Right lobe of liver (tissue), 6 donors: Measurements from ENCODE around the gene FHIP2A. TPM values are rescaled to one million over a fixed set of nuclear protein-coding genes. Genes with fewer than 3 reads are reported as not detected.
"Not testable (repeated sequence)": the region's sequence is repeated elsewhere in the genome, so short reads cannot be mapped to it uniquely, and the experiment has no call there.

Experiments used
- ATAC-seq, 4 donors: fragments of 200-7000 bp; cut with Tn5 transposase; one replicate each; pipeline ENCODE4 v1.9.1; 2020; ENCODE audit warnings: mild to moderate bottlenecking in 4 of 4, moderate library complexity in 4 of 4
- DNase-seq, 3 donors: peaks; one replicate each; pipeline ENCODE4 v3.0.0-alpha.2; 2020
- H3K27ac ChIP-seq, 3 donors: fragments of 200-600 bp; one replicate each; pipeline ENCODE4 v1.8.0; 2022
- H3K27me3 ChIP-seq, 2 donors: fragments of 200-600 bp; one replicate each; pipeline ENCODE4 v1.8.0; 2022
- H3K36me3 ChIP-seq, 4 donors: fragments of 200-600 bp; sonication (generic) in 1 of 4; one replicate each; pipeline versions ENCODE4 v1.5.1 to v1.8.0; 2017 to 2022; ENCODE audit warnings: control low read depth in 1 of 4
- H3K4me1 ChIP-seq, 4 donors: fragments of 200-600 bp; sonication (generic) in 1 of 4; one replicate each; pipeline versions ENCODE4 v1.5.1 to v1.8.0; 2017 to 2022; ENCODE audit warnings: control low read depth in 1 of 4
- H3K4me3 ChIP-seq, 3 donors: fragments of 200-600 bp; one replicate each; pipeline ENCODE4 v1.8.0; 2022
- H3K9me3 ChIP-seq, 4 donors: fragments of 200-600 bp; sonication (generic) in 1 of 4; one replicate each; pipeline versions ENCODE4 v1.5.1 to v1.8.0; 2017 to 2022; ENCODE audit warnings: control low read depth in 1 of 4
- POLR2A ChIP-seq: fragments of 450-650 bp; IDR thresholded peaks from one replicate; pipeline ENCODE4 v1.6.1; 2017; ENCODE audit warnings: antibody characterized with exemption, mild to moderate bottlenecking
- WGBS: methylation state at CpG from one replicate; pipeline ENCODE4 v1.1.6; 2018; ENCODE audit warnings: low coverage, low lambda C conversion rate; ENCODE audit not compliant: insufficient coverage; ENCODE audit errors: missing lambda C conversion rate; 5-methylcytosine and 5-hydroxymethylcytosine counted together
- intact Hi-C, 2 donors: fragments of 100-400 bp; cut with DNase I; formaldehyde crosslinking; loops; one replicate each; pipeline versions ENCODE4 v1.11.2 to v1.14.1; 2022
- total RNA-seq, 6 experiments: library from RNA; depleted of rRNA in 2 of 6; stranded (reverse); fragments of >200 nt in 2 of 6; fragmentation: NEBNext Ultra II Directional in 3 of 6; extraction: Animal tissue kit (Norgen Biotek cat#: 25700) in 3 of 6; gene quantifications; one replicate each; pipeline versions ENCODE4 v1.1.0 to v1.2.4, GENCODE V29; 2016 to 2023
- TF ChIP-seq, protein P1 (sequence below), 4 donors: fragments of 200-600 bp in 3 of 4; fragments of 450-650 bp in 1 of 4; IDR thresholded peaks; one replicate each; pipeline versions ENCODE4 v1.5.1 to v1.8.0; 2016 to 2022; ENCODE audit warnings: antibody characterized with exemption in 4 of 4, mild to moderate bottlenecking in 2 of 4
- donor health status: DM: no; HTN: yes; CAD: no.
- donor health status: DM: no; HTN: no; CAD: no.
- donor health status: DM: no; HTN: no; CAD: no.
- donor health status: DM: no; HTN: yes; CAD: no.
- donor health status: DM: no; HTN: yes; CAD: no.

FHIP2A gene
- total RNA-seq, 6 experiments from 2014 or later = 17.4 to 22.8 (median 21.7) TPM

DNA sequence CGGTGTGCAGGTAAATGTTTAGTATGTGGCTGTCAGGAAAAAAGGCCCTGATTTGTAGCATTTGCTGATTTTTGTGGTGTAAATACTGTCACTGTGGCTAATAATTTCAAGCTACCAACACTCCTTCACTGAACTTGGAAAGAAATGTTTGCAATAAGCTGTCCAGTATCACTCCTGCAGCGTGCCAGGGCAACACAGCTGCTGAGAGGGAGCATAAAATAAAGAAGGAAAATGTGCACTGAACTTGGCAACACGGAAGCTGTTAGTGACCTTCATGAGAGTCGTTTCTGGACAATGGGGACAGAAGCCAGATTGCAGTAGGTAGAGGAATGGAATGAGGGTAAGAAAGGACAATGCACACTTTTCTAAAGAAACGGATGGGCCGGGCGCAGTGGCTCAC lies 37.9 kb upstream of the FHIP2A start:
- no peak for DNase-seq
- Histone ChIP-seq H3K4me3 (no peak overlapping the region), H3K36me3 (no peaks in the 10 kb centered on the region), H3K9me3 (no peaks in the 10 kb centered on the region), H3K4me1 (peaks cover 0 to 7% (median 0%) of the 10 kb centered on the region in 4 donors), H3K27me3 (no peaks in the 10 kb centered on the region), H3K27ac (no peak overlapping the region)
- intact Hi-C loops = loop anchor here in 1 of 2 donors (10.0 kb wide), 1 partner anchor 239 kb away; no protein-coding TSS in a partner anchor
- no peak for ATAC-seq
- 79% methylated on average over 7 of the region's 7 CpGs for WGBS
- TF ChIP-seq POLR2A = no peak
- TF ChIP-seq, protein P1, sequence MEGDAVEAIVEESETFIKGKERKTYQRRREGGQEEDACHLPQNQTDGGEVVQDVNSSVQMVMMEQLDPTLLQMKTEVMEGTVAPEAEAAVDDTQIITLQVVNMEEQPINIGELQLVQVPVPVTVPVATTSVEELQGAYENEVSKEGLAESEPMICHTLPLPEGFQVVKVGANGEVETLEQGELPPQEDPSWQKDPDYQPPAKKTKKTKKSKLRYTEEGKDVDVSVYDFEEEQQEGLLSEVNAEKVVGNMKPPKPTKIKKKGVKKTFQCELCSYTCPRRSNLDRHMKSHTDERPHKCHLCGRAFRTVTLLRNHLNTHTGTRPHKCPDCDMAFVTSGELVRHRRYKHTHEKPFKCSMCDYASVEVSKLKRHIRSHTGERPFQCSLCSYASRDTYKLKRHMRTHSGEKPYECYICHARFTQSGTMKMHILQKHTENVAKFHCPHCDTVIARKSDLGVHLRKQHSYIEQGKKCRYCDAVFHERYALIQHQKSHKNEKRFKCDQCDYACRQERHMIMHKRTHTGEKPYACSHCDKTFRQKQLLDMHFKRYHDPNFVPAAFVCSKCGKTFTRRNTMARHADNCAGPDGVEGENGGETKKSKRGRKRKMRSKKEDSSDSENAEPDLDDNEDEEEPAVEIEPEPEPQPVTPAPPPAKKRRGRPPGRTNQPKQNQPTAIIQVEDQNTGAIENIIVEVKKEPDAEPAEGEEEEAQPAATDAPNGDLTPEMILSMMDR (IDR thresholded peaks at IDR 0.05) = no peak

DNA sequence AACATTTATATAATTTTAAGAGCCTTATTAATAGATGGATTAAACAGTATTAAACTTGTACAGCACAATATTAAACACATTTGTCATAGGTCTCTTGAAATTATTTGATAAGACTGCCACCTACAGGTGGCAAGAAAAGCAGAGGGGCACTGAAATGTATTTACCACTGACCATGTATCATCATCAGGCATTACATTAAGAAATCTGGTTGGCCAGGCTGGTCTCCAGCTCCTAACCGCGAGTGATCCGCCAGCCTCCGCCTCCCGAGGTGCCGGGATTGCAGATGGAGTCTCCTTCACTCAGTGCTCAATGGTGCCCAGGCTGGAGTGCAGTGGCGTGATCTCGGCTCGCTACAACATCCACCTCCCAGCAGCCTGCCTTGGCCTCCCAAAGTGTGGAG lies 35.1 kb upstream of the FHIP2A start:
- not testable (repeated sequence) for H3K27me3 ChIP-seq, H3K36me3 ChIP-seq, H3K27ac ChIP-seq, DNase-seq, H3K4me1 ChIP-seq, H3K4me3 ChIP-seq, H3K9me3 ChIP-seq
- 20% methylated on average over 2 of the region's 9 CpGs for WGBS
- peak; percentile 86 to 91 (median 88) for ATAC-seq
- TF ChIP-seq, protein P1 (IDR thresholded peaks at IDR 0.05) = peak; percentile 75 to 79 (median 77)
- intact Hi-C loops = loop anchor here in 1 of 2 donors (10.0 kb wide), 1 partner anchor 242 kb away; no protein-coding TSS in a partner anchor

DNA sequence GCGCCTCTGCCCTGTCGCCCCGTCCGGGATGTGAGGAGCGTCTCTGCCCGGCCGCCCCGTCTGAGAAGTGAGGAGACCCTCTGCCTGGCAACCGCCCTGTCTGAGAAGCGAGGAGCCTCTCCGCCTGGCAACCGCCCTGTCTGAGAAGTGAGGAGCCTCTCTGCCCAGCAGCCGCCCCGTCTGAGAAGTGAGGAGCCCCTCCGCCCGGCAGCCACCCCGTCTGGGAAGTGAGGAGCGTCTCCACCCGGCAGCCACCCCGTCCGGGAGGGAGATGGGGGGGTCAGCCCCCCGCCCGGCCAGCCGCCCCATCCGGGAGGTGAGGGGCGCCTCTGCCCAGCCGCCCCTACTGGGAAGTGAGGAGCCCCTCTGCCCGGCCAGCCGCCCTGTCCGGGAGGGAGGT lies 34.4 kb upstream of the FHIP2A start:
- not testable (repeated sequence) for H3K4me1 ChIP-seq, H3K27me3 ChIP-seq, H3K27ac ChIP-seq, ATAC-seq, DNase-seq, H3K9me3 ChIP-seq, H3K4me3 ChIP-seq, H3K36me3 ChIP-seq
- WGBS = no CpG with 5 or more reads among the region's 30 CpGs
- intact Hi-C loops = loop anchor here in 1 of 2 donors (10.0 kb wide), 1 partner anchor 242 kb away; no protein-coding TSS in a partner anchor

DNA sequence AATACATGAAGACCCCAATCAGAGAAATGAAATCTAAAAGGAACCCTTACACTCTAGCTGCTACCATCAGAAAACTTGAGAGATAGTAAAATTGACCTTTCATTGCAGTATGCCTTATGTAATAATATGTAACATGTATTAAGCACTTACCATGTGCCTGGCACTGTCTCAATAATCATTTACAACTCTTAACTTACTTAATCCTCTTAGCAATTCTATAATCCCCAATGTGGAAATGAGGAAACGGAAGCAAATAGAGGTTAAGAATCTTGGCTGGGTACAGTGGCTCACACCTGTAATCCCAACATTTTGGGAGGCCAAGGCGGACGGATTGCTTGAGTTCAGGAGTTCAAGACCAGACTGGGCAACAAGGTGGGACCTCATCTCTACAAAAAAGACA lies 29.8 kb upstream of the FHIP2A start:
- Histone ChIP-seq H3K4me1 (no peaks in the 10 kb centered on the region), H3K4me3 (no peak overlapping the region), H3K9me3 (no peaks in the 10 kb centered on the region), H3K36me3 (no peaks in the 10 kb centered on the region), H3K27ac (no peak overlapping the region), H3K27me3 (no peaks in the 10 kb centered on the region)
- intact Hi-C loops = no loop called here
- WGBS = 97% methylated on average over 3 of the region's 3 CpGs
- TF ChIP-seq, protein P1 (IDR thresholded peaks at IDR 0.05) = no peak
- no peak for TF ChIP-seq POLR2A
- DNase-seq (no peak), ATAC-seq (no peak)

DNA sequence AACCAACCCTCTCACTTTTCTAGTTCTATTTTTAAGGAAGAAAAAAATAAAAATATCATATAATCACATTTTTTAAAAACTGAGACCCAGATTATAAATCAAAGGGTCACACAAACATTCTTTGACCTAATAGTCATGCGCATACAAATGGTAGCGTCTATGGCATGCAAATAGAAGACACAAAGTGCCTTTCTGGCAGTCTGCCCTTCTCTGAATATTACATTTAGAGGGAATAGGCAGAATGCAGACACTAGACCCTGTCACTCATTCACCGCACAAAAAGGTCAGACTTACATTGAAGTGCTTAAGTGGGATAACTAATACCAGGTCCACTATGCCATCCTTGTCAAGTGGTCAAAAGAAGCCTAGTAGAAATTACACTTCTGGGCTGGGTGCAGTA lies 26.5 kb upstream of the FHIP2A start:
- intact Hi-C loops = no loop called here
- 98% methylated on average over 3 of the region's 3 CpGs for WGBS
- no peak for ATAC-seq
- no peaks in the 10 kb centered on the region for H3K4me1 ChIP-seq
- H3K27me3 ChIP-seq = no peaks in the 10 kb centered on the region
- DNase-seq = no peak
- no peaks in the 10 kb centered on the region for H3K9me3 ChIP-seq
- no peaks in the 10 kb centered on the region for H3K36me3 ChIP-seq
- TF ChIP-seq POLR2A = no peak
- TF ChIP-seq, protein P1 (IDR thresholded peaks at IDR 0.05) = no peak
- H3K4me3 ChIP-seq = no peak overlapping the region
- no peak overlapping the region for H3K27ac ChIP-seq
